GM19099 (cell line): ENCODE results near the gene REPS1.

Source experiments
- POLR2A ChIP-seq: IDR thresholded peaks from 3 replicates; pipeline ENCODE4 v1.6.1; 2011; ENCODE audit warnings: low read depth; ENCODE audit not compliant: insufficient read length; ENCODE audit errors: extremely low read depth

REPS1 gene

GRCh38 chr6:138979813-138980668 is 8.0 kb downstream of the REPS1 start:
- no peak for TF ChIP-seq POLR2A

DNA sequence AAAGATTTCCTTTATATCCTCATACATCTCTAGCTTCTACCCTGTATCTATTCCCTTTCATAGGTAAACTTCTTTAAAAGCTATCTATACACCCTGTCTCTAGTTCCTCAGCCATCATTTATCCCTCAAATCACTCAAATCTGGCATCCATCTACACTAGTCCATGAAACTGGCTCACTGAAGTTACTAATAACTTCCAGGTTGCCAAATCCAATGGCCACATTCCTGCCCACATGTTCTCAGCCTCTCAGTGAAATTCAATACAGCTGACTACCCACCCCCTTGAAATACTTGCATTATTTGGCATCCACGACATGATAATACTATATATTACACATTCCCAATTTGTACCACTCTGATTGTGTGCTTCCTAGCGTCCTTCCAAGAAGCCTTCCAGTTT is 8.7 kb downstream of the REPS1 start:
- TF ChIP-seq POLR2A = no peak

DNA sequence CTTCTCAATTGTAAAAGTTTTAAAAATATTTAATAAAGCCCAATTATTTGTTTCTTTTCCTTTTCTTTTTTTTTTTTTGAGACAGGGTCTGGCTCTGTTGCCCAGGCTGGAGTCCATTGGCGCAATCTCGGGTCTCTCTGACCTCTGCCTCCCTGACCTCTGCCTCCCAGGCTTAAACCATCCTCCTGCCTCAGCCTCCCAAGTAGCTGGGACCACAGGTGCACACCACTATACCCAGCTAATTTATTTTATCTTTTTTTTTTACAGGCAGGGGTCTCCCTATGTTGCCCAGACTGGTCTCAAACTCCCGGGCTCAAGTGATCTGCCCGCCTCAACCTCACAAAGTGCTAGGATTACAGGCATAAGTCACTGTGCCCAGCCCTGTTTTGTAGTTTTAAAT is 9.8 kb downstream of the REPS1 start:
- no peak for TF ChIP-seq POLR2A

DNA sequence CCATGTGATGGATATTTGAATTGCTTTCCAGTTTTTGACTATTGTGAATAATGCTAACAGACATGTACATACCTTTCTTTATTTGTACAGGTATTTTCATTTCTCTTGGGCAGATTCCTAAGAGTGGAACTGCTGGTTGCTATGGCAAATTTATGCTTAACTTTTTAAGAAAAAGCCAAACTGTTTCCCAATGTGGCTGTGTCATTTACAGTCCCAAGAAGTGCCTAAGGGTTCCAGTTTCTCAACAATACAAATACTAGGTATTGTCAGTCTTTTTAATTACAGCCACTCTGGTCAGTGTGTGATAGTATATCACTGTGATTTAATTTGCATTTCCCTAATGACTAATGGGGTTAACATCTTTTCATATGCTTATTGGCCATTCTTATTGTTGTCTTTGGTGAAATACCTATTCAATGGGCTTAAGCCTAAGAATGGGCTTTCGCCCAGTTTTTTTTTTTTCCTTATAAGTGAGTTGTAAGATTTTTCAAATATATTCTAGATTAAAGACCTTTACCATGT is 10.3 kb downstream of the REPS1 start:
- no peak for TF ChIP-seq POLR2A

DNA sequence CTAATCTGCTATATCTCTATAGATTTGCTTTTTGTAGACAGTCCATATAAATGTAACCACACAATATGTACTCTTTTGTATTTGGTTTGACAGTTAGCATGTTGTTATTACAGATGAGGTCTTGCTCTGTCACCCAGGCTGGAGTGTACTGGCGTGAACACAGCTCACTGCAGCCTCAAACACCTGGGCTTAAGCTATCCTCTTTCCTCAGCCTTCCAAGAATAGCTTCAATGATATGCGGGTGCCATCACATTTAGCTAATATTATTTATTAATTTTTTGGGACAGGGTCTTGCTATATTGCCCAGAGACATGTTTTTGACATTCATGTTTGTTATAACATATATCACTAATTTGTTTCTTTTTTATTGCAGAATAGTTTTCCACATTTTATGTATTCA is 10.8 kb downstream of the REPS1 start:
- TF ChIP-seq POLR2A = no peak

- TF ChIP-seq POLR2A = no peak
Observed at GRCh38 chr6:138975815-138976214, 12.2 kb downstream of the REPS1 start.

DNA sequence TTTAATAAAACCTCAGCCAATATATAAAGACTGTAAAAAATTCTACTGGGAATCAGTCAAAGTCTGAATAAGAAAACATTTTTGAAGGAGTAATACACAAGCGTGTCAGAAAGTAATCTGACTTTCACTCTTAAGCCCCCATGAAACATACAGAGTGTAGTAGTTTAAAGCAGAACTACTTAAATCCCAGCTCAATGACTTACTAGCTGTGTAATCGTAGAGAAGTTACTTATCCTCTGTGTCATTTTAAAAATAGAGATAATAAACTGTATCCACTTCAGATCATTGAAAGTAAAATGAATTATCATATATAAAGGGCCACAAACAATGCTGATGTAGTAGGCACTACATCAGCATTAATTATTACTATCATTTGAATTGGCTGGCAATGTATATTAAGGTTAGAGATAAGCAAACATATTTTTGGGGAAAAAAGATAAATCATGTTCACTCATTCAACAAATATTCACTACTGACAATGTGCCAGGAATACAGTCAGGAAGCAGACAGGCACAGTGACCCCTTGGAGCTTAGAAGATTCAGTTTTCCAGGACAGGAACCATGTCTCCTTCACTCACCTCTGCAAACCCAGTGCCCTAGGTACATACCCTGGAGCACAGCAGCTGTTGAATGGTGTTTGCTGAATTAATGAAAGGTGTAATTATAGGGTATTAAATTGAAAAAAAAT is 14.4 kb downstream of the REPS1 start:
- TF ChIP-seq POLR2A = no peak

GRCh38 chr6:138972226-138972665 is 15.8 kb downstream of the REPS1 start:
- no peak for TF ChIP-seq POLR2A

GRCh38 chr6:138971601-138972000 is 16.5 kb downstream of the REPS1 start:
- TF ChIP-seq POLR2A = no peak

- no peak for TF ChIP-seq POLR2A
Observed at GRCh38 chr6:138970856-138971425, 17.1 kb downstream of the REPS1 start.

DNA sequence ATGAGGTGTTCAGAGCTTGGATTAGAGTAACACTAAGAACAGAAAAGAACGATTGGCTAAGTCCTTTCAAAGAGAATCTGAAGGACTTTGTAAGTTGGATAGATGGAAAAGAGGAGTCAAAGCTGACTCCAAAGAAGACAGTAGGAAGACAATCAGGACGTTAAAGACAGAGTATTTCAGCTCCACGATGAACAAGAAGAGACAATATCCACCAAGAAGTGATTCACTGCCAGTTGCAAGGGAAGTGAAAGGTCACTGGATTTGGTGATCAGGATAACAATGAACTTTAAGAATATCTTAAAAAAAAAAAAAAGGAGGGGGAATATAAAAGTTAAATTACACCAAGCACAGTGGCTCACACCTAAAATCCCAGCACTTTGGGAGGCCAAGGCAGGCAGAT is 17.9 kb downstream of the REPS1 start:
- TF ChIP-seq POLR2A = no peak

GRCh38 chr6:138966870-138967269 is 21.2 kb downstream of the REPS1 start:
- no peak for TF ChIP-seq POLR2A

GRCh38 chr6:138965971-138966370 is 22.1 kb downstream of the REPS1 start:
- TF ChIP-seq POLR2A = no peak

DNA sequence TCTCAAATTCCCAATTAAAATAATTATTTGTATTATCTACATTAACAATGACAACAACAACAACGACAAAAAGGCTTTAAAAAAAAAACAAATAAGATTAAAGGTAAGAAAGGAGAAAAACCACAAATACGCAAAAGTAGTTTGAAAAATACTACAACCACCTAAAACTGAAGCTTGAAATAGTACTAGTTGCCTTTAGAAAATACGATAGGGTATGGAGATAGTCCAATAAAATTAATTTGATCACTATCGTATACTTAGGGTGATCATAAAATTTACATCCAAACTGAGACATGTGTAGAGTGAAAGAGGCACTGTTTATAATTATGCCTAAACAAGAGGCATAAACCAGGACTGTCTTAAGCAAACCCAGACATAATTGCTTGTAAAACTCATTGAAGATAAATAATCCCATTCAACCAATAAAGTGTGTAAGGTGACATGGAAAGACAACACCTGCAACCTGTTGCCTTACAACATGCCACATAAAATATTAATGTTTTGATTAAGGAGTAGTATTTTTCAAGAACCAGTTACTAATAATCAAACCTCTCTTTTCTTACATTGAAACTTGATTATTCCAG is 22.7 kb downstream of the REPS1 start:
- TF ChIP-seq POLR2A = no peak

DNA sequence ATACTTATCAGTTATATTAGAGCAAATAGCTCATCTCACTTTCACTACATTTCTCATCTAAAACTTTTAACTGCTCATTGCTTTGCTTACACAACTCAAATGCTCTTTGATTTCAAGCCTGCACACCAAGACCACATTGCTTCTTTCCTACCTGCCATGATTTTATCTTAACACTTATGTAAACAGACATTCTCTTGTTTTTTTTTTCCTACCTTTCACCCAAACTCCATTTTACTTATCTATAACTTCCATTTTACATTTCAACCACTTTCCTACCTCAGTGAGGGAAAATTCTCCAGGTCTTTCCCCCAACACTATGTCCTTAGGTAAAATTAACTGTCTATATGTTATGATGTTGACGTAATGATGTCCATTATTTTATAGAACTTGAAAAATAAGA is 24.0 kb downstream of the REPS1 start:
- no peak for TF ChIP-seq POLR2A

DNA sequence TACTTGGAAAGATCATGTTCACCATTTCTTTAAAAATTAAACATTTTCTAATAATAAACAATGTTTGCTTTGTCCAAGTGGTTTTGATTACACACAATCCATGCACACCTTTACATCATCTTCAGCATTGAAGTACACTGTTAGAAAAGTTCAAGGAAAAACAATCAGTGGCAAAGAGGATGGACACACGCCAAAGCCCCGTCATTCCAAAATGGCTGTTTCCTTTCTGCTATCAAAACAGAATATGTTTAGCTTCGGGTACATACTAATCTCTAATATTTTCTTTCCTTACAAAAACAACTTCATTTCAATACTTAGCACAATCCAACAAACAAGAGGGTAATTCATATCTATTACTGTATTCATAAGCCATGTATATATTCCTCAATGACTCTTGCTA is 24.5 kb downstream of the REPS1 start:
- TF ChIP-seq POLR2A = no peak

- TF ChIP-seq POLR2A = no peak
Observed at GRCh38 chr6:138963119-138963518, 24.9 kb downstream of the REPS1 start.
